ENCODE results near the gene NEURL3. TPM values are rescaled to one million over a fixed set of nuclear protein-coding genes. Genes with fewer than 3 reads are reported as not detected.

Gene NEURL3
- total and polyA plus RNA-seq, 2 donors = 0.04 TPM; not detected in 1

GRCh38 chr2:96449174-96449573, 56.0 kb downstream of the NEURL3 start:
- WGBS = 78% methylated on average over 2 of the region's 2 CpGs
- H3K27ac ChIP-seq (ENCODE audit: low read depth) = no peak overlapping the region
- H3K4me3 ChIP-seq (ENCODE audit: low read depth, low read length) = no peak overlapping the region
- no peaks in the 10 kb centered on the region for H3K4me1 ChIP-seq (ENCODE audit: insufficient read depth)
- H3K36me3 ChIP-seq (ENCODE audit: insufficient read depth) = no peaks in the 10 kb centered on the region
- DNase-seq (ENCODE audit: extremely low spot score) = no peak

- Histone ChIP-seq H3K4me3 (ENCODE audit: low read depth, low read length) (no peak overlapping the region), H3K36me3 (ENCODE audit: insufficient read depth) (no peaks in the 10 kb centered on the region), H3K4me1 (ENCODE audit: insufficient read depth) (no peaks in the 10 kb centered on the region), H3K27ac (ENCODE audit: low read depth) (no peak overlapping the region)
- no peak for DNase-seq (ENCODE audit: extremely low spot score)
Measured at GRCh38 chr2:96447726-96448125, 57.4 kb downstream of the NEURL3 start.

Other genes with a start within 250 kb of the NEURL3 start
- gene TMEM127, start 239.4 kb downstream of the NEURL3 start, total RNA-seq = 13.4 TPM
- 47.6 TPM for gene TMEM127, start 239.4 kb downstream of the NEURL3 start, polyA plus RNA-seq
- 52.4 TPM for gene CIAO1, start 239.1 kb downstream of the NEURL3 start, total RNA-seq
- 60.3 TPM for gene CIAO1, start 239.1 kb downstream of the NEURL3 start, polyA plus RNA-seq
- gene SNRNP200, start 199.8 kb downstream of the NEURL3 start, total RNA-seq = 58.3 TPM
- gene SNRNP200, start 199.8 kb downstream of the NEURL3 start, polyA plus RNA-seq = 107 TPM
- gene ITPRIPL1, start 180.0 kb downstream of the NEURL3 start, total RNA-seq = 3.3 TPM
- 0.99 TPM for gene ITPRIPL1, start 180.0 kb downstream of the NEURL3 start, polyA plus RNA-seq
- gene NCAPH, start 169.6 kb downstream of the NEURL3 start, total RNA-seq = 6.5 TPM
- gene NCAPH, start 169.6 kb downstream of the NEURL3 start, polyA plus RNA-seq = 0.70 TPM
- 10.7 TPM for gene ARID5A, start 31.4 kb upstream of the NEURL3 start, total RNA-seq
- gene ARID5A, start 31.4 kb upstream of the NEURL3 start, polyA plus RNA-seq = 50.8 TPM
- 44.4 TPM for gene KANSL3, start 133.0 kb upstream of the NEURL3 start, total RNA-seq
- 34.7 TPM for gene KANSL3, start 133.0 kb upstream of the NEURL3 start, polyA plus RNA-seq
- gene FER1L5, start 137.4 kb upstream of the NEURL3 start, total RNA-seq = 0.58 TPM
- gene FER1L5, start 137.4 kb upstream of the NEURL3 start, polyA plus RNA-seq = 0.01 TPM
- 29.9 TPM for gene LMAN2L, start 234.7 kb upstream of the NEURL3 start, total RNA-seq
- gene LMAN2L, start 234.7 kb upstream of the NEURL3 start, polyA plus RNA-seq = 23.5 TPM

Measured in urinary bladder (tissue), 4 donors.